ENCODE results near the gene TMEM237.

GRCh38 chr2:201642579-201643215 lies 606 bp downstream of the TMEM237 start:
- TF ChIP-seq, protein P1, sequence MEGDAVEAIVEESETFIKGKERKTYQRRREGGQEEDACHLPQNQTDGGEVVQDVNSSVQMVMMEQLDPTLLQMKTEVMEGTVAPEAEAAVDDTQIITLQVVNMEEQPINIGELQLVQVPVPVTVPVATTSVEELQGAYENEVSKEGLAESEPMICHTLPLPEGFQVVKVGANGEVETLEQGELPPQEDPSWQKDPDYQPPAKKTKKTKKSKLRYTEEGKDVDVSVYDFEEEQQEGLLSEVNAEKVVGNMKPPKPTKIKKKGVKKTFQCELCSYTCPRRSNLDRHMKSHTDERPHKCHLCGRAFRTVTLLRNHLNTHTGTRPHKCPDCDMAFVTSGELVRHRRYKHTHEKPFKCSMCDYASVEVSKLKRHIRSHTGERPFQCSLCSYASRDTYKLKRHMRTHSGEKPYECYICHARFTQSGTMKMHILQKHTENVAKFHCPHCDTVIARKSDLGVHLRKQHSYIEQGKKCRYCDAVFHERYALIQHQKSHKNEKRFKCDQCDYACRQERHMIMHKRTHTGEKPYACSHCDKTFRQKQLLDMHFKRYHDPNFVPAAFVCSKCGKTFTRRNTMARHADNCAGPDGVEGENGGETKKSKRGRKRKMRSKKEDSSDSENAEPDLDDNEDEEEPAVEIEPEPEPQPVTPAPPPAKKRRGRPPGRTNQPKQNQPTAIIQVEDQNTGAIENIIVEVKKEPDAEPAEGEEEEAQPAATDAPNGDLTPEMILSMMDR (conservative IDR thresholded peaks at IDR 0.05) = no peak
- TF ChIP-seq ZFX (IDR thresholded peaks at IDR 0.05) = peak; percentile 77

Measured in C4-2B (cell line).